HG03159 (cell line): ENCODE data around the gene MAGEA4.
"Not testable (repeated sequence)": the region's sequence is repeated elsewhere in the genome, so short reads cannot be mapped to it uniquely, and the experiment has no call there.

Source experiments
- ATAC-seq: cut with Tn5 transposase; IDR thresholded peaks from one replicate; pipeline ENCODE4 v1.9.1; 2021; ENCODE audit warnings: mild to moderate bottlenecking, moderate library complexity; ENCODE audit not compliant: unreplicated experiment

The MAGEA4 gene, protein sequence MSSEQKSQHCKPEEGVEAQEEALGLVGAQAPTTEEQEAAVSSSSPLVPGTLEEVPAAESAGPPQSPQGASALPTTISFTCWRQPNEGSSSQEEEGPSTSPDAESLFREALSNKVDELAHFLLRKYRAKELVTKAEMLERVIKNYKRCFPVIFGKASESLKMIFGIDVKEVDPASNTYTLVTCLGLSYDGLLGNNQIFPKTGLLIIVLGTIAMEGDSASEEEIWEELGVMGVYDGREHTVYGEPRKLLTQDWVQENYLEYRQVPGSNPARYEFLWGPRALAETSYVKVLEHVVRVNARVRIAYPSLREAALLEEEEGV

DNA sequence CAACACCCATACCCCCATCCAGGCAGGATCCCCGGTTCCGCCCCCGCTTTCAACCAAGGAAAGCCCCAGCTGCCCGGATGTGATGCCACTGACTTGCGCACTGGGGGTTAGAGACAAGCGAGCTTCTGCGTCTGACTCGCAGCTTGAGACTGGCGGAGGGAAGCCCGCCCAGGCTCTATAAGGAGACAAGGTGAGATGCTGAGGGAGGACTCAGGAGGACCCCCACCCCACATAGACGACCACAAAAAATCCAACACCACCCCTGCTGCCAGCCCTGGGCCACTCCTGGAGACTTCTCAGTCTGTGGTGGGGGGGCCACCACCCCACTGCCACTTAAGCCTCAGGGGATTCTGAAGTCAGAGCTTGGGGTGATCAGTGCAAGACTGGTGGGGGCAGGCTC lies at the start of gene MAGEA4:
TSS of gene MAGEA4 (plus strand) at position 110 of the 400 bp plus-strand sequence. CDS start 10,776 bp downstream, outside the sequence.
- no peak for ATAC-seq

DNA sequence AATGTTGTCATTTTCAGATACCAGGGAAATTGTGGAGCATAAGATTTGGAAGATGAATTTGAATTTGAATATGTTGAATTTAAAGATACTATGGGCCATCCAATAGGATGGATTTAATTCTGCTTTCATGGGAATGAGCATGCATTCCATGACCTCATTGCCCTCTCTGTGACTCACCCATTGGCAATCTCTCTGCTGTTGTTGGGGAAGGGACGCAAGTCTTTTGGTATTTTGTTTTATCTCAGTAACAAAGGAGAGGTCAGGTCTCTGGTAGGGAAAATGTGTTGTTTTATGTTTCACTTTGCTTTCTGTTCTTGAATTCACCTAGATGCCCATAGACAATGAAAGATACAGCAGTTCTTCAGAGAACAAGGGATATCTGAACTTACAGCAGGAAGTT lies 42.1 kb upstream of the MAGEA4 start:
- ATAC-seq, result no peak

DNA sequence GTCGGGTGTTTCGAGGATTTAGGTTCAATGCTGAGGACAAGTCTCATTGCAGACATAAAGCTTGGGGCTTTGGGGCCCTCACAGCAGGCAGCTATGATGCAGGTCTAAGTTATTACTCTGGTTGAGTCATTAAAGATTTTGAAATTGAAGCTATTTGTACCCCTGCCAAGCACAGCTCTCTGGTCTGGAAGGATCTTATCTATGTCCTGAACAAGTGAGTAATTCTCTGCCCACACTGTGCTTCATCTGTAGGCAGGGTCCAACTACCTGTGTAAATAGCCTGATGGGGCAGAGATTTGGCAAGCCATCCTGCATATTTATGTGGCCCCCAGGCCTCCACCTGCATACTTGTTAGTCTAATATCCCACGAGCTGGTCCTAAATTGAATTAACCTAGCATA lies 41.4 kb upstream of the MAGEA4 start:
- ATAC-seq, result no peak

DNA sequence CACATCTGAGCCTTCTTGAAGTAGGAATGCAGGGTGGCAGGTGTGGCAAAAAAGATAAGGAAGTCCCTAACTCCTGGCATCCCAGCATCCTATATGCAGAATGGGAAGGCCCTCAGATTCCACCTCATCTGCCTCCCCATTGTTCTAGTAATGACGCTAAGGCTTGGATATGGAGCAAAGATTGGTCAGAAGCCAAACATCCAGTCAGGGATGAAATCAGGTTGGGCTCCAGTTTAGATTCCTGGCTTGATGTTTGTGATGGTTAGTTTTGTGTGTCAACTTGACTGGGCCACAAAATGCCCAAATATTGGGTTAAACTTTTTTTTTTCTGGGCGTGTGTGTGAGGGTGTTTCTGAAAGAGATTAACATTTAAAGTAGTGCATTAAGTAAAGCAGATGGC lies 39.6 kb upstream of the MAGEA4 start:
- no peak for ATAC-seq

DNA sequence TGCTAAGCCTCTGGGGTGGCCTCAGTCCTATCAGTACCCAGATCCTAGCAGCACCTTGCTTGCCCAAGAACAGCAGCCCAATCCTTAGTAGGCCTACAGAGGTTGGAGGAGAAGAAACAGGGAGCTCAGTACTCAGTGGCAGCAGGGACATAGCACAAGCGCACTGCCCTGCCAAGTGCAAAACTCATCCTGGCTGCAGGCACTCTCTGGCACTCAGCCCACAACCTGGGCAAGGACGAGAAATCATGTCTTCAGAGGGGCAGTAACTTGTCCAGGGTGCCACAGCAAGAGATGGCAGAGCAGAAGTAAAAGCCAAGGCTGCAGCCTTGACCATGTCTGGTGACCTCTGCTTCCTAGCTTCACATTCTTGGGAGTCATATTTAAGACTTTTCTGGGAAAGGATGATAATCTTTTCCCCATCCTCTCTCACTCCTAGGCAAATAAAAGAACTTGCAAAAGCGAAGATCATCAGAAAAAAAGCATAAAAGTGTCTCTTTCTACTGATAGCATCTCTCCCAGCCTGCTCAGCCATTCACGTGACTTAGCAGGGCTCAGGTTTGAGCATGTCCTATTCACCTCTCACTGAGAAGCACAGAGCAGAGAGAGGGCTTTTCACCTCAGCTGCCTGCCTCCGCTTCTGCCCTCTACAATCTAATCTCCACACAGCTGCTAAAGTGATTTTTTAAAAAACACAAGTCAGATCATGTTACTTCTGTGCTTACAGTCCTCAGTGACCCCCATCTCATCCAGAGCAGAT lies 37.2 kb upstream of the MAGEA4 start:
- ATAC-seq, result no peak

DNA sequence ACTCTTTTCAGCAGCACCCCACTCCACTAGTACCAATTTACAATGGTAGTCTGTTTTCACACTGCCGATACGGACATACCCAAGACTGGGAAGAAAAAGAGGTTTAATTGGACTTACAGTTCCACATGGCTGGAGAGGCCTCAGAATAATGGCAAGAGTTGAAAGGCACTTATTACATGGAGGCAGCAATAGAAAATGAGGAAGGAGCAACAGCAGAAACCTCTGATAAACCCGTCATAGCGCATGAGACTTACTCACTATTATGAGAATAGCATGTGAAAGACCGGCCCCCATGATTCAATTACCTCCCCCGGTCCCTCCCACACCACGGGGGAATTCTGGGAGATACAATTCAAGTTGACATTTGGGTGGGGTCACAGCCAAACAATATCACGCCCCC lies 34.1 kb upstream of the MAGEA4 start:
- ATAC-seq, result no peak

DNA sequence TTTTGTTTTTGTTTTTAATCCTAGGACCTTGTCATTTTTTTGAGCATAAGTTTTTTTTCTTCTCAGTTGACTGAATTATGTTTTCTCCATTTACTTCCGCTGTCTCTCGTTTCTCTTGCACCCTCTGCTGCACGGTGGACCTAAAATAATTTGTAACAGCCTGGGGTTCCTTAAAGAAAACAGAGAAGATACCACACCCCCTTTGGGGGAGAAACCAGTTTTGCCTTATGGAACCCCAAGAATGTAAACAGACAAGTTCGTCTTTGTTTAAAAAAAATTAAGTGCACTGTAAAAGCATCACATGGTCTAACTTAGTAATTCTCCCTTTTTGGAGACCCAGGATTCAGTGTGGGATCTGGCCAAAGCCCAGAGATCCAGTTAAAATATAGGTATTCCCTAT lies 32.8 kb upstream of the MAGEA4 start:
- no peak for ATAC-seq

DNA sequence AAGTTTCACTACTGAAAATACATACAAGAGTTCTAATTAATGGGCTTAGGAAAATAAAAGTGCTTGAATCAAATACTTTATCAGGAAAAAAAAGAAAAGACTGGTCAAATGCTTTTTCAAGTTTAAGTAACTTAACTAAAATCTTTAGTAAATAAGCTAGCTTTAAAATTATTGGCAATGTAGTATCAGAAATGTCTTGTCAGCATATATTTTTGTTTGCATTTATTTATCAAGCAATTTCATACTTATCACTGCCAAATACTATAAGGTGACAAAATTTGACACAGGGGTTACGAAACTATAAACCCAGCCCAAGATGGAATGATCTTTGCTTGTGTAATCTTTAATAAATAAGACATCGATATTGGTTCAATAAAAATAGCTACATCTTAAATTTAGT lies 31.8 kb upstream of the MAGEA4 start:
- ATAC-seq, result no peak

DNA sequence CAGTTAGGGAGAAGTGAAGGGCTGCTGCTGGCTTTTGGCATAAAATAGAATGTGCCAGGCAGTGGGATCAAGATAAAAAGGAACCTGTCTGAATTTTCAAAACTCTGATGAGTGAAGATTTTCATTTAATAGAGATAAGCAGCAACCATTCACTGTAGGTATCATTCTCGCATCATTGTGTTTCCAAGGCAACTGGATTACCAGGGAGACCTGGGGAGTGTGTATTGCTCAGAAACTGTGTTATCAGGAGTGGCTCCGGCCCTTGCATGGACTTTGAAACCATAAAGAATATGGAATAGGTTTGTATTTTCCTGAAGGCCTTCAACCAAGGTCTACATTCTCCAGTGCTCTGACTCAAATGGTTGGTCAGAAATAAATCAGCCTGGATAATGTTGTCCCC lies 23.3 kb upstream of the MAGEA4 start:
- no peak for ATAC-seq

DNA sequence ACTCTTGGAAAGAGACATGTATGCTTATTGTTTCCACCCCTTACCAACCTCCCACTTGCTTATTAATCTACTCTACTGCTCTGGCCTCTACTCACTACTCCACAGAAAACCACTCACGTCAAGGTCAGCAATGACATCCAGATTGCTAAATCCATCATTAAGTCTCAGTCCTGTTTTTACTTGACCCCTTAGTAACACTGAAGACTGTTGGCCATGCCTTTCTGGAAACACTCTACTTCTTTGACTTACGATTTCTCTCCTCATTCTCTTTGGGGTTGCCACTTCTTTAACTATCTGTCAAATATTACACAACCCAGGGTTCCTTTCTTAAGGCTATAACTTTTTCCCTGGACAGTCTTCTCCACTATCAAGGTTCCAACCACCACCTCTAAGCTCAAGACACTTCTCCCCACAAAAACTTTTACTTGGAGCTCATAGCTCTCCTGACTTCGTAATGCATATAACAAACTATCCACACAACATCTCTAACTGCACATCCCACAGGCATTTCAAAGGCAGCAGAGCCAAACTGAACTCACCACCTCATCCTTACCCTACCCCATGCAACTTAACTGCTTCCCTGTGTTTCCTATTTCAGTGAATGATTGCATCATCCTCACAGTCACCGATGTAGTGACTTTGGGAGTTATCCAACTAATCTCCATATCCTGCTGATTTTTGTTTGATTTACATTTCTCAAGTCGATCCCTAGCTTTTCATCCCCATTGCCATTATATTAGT lies 15.8 kb upstream of the MAGEA4 start:
- no peak for ATAC-seq

DNA sequence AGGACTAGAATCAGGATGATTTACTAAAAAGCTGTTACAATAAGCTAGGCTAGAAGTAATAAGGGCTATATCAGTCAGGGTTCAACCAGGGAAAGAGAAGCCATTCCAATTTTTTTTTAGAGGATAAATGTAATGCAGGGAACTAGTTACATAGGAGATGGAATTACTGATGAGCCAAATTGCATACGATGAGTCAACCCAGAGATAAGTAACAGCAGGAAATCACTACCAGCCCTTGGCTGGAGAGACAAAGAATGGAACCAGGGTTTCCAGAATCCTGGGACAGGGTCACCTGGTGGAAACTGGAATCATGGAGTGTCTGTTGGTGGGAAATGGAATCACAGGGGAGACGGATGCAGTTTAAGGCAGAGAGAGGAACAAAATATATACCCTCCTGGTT lies 13.1 kb upstream of the MAGEA4 start:
- ATAC-seq, result no peak

DNA sequence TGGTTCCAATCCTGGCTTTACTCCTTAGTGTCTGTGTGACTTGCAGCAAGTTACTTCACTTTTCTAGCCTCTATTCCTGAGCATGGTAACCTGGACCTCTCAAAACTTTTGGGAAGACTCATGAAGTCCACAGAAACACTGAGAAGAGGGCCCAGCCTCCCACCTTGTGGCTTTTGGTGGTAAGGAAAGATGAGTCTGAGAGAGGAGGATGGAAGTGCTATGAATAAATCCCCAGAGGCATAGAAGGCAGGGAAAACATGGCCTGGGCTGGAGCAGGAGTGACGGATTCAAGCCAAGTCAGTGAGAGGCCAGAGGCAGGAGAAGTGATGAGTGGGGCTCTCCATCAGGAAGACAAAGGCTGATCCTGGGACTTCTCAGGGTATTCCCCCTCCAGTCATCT lies 10.9 kb upstream of the MAGEA4 start:
- ATAC-seq, result no peak

DNA sequence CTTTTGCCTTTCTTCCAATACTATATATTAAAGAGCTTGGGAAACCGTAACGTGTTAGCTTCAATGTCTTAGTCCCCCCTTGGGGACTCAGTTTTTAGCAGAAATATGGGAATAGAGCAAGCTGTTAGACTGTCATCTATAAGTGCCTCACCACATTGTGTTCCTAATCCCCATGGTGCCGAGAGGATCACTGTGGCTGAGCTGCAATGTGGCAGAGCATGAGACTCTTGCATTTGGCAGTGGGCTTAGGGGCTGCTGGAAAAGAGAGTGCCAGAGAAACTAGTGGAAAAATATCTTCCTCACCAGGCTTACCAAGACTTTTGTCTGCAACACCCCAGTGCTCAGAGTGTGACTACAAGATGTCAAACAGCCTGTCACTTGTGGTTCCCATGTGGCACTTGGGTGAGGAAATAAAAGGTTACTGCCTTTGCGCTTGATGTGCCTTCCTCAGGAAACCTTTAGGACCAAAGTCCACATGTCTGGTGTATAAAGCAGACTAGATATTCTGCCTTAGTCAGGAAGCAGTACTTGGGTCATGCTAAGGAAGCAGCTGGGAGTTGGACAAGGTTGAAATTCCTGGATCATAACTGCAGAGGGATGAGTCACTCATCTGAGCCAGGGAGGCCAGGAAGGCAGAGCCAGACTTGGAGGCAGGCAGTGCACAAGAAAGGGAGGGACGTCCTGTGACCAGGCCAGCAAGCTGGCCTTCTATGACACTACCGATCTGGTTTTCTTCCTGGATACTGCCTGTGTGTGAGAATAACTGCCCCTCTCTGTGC lies 9.7 kb upstream of the MAGEA4 start:
- ATAC-seq, result no peak

DNA sequence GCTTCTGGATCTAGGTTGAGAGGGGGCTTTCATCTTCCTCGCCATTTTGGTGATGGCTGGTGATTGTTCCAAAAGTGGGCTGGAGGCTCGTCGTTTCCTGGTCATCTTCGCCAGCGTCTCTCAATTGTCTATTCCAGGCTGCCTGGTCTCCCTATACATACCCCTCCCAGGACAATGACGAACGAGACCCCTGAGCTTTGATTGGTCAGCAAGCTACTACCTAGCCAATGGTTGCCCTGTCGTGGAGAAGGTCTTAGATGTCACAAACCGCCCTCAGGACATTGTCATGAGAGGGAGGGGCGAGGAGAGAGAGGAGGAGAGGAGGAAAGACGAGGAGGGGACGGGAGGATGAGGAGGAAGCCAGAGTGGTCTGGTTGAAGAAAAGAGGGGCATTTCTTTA lies 7.7 kb upstream of the MAGEA4 start:
- no peak for ATAC-seq

DNA sequence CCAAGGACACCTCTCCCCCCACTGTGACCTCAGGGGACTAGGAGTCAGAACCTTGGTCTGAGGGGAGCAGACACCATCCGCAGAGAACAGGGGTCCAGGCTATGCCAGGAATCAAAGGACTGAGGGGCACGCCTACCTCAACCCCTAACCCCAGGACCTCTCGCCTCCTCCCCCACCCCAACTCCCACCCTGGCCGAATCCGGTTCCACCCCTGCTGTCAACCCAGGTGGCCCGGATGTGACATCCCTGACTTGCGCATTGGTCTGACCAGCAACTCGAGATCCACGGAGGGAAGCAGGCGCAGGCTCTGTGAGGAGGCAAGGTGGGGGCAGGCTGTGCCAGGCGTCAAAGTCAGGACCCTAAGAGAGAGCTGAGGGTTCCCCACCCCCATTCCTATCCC lies 468 bp upstream of the MAGEA4 start:
- no peak for ATAC-seq

DNA sequence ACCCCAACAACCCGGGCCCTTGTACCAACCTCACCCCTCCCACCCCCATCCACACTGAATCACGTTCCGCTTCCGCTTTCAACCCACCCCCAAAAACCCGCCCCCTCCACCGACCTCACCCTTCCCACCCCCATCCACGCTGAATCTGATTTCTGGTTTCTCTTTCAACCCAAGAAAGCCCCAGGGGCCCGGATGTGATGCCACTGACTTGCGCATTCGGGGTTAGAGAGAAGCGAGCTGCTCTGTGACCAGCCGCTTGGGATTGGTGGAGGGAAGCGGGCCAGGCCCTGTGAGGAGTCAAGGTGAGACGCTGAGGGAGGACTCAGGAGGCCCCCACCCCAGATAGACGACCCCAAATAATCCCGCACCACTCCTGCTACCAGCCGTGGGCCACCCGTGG lies 6.0 kb downstream of the MAGEA4 start:
- not testable (repeated sequence) for ATAC-seq

DNA sequence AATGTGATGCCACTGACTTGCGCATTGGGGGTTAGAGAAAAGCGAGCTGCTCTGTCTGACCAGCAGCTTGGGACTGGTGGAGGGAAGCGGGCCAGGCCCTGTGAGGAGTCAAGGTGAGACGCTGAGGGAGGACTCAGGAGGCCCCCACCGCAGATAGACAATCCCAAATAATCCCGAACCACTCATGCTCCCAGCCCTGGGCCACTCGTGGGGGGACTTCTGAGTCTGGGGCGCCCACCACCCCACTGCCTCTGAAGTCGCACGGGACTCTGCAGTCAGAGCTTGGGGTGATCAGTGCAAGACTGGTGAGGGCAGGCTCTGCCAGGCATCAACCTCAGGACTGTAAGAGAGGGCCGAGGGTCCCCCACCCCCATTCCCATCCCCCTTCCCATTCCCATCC lies 6.9 kb downstream of the MAGEA4 start:
- no peak for ATAC-seq

DNA sequence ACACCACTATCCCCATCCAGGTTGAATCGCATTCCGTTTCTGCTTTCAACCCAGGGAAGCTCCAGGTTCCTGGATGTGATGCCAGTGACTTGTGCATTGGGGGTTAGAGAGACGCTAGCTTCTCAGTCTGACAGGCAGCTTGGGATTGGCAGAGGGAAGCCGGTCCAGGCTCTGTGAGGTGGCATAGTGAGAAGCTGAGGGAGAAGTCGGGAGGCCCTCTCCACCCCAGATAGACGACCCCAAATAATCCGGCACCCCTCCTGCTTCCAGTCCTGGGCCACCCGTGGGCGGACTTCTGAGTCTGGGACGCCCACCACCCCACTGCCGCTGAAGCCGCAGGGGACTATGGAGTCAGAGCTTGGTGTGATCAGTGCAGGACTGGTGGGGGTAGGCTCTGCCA lies 7.4 kb downstream of the MAGEA4 start:
- ATAC-seq, result no peak

DNA sequence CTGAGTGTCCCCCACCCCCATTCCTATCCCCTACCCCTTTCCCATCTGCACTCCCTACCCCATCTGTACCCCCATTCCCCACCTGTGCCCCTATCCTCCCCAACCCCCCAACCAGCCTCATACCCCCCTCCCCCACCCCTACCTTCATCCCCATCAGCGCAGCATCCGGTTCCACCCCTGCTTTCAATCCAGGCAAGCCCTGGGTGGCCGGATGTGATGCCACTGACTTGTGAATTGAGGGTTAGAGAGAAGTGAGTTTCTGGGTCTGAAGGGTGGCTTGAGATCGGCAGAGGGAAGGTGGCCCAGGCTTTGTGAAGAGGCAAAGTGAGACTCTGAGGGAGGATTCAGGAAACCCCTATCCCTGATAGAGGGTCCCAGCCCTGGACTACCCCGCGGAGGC lies 7.8 kb downstream of the MAGEA4 start:
- ATAC-seq, result no peak

DNA sequence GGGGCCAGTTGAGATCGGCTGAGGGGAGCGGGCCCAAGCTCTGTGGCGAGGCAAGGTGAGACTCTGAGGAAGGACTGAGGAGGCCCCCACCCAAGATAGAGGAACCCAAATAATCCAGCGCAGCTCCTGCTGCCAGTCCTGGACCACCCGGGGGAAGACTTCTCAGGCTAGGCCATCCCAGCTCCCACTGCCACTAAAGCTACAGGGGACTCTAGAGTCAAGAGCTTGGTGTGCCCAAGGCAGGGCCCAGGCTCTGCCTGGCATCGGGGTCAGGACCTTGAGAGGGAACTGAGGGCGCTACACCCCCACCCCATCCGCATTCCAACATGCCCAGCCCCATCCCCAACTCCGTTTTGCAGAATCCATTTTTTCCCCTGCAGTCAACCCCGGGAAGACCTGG lies 8.6 kb downstream of the MAGEA4 start:
- no peak for ATAC-seq

DNA sequence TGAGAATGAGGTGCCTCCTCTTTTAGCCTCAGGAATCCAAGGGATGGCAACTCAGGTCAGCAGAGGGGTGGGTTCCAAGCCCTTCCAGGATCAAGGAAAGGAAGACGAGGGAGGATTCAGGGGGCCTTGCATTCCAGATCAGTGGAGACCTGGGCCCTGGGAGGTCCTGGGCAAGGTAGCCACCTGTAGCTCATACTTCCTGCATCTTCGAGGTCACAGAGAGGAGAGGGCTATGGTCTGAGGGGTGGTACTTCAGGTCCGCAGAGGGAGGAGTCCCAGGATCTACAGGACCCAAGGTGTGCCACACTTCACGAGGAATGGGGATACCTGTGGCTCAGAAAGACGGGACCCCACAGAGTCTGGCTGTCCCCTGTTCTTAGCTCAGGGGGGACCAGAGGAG lies 9.2 kb downstream of the MAGEA4 start:
- ATAC-seq, result no peak
